Tibial nerve (tissue), 4 donors: ENCODE measurements around the gene RASA3.

Experiments used
- EP300 ChIP-seq, 2 donors: sonication (generic); formaldehyde crosslinking; IDR thresholded peaks; one replicate each; pipeline ENCODE4 v1.6.1; 2017; ENCODE audit warnings: antibody characterized with exemption in 2 of 2, mild to moderate bottlenecking in 1 of 2
- TF ChIP-seq, protein P1 (sequence below), 5 experiments: fragments of 200-600 bp in 3 of 5; fragments of 450-650 bp in 2 of 5; sonication (generic) in 3 of 5; IDR thresholded peaks; one replicate each; pipeline ENCODE4 v1.5.1; 2016 to 2019; ENCODE audit warnings: antibody characterized with exemption in 5 of 5, mild to moderate bottlenecking in 3 of 5, moderate library complexity in 2 of 5

GRCh38 chr13:114104655-114105520 is 27.5 kb downstream of the RASA3 start:
- TF ChIP-seq, protein P1, sequence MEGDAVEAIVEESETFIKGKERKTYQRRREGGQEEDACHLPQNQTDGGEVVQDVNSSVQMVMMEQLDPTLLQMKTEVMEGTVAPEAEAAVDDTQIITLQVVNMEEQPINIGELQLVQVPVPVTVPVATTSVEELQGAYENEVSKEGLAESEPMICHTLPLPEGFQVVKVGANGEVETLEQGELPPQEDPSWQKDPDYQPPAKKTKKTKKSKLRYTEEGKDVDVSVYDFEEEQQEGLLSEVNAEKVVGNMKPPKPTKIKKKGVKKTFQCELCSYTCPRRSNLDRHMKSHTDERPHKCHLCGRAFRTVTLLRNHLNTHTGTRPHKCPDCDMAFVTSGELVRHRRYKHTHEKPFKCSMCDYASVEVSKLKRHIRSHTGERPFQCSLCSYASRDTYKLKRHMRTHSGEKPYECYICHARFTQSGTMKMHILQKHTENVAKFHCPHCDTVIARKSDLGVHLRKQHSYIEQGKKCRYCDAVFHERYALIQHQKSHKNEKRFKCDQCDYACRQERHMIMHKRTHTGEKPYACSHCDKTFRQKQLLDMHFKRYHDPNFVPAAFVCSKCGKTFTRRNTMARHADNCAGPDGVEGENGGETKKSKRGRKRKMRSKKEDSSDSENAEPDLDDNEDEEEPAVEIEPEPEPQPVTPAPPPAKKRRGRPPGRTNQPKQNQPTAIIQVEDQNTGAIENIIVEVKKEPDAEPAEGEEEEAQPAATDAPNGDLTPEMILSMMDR (IDR thresholded peaks at IDR 0.05), result no peak
- TF ChIP-seq EP300 (IDR thresholded peaks at IDR 0.05), result no peak
